Memory B cell (primary cell): Measurements from ENCODE around the gene CLTB.
"Not testable (repeated sequence)": the region's sequence is repeated elsewhere in the genome, so short reads cannot be mapped to it uniquely, and the experiment has no call there.

Experiments used
- ATAC-seq: fragments of 150-1000 bp; cut with Tn5 transposase; 2 replicates; pipeline ENCODE4 v1.10.0; 2021; ENCODE audit warnings: low read depth, mild to moderate bottlenecking, moderate library complexity
- DNase-seq, 2 donors: peaks; one replicate each; pipeline ENCODE4 v3.0.0; 2022; ENCODE audit warnings: low spot score in 2 of 2
- H3K27ac Mint-ChIP-seq: one replicate; pipeline ENCODE4 v1.8.0; 2022; ENCODE audit warnings: mild to moderate bottlenecking, moderate library complexity, mixed read lengths
- H3K27me3 Mint-ChIP-seq: one replicate; pipeline ENCODE4 v1.8.0; 2022; ENCODE audit warnings: mixed read lengths
- H3K36me3 Mint-ChIP-seq: one replicate; pipeline ENCODE4 v1.8.0; 2022; ENCODE audit warnings: mild to moderate bottlenecking, mixed read lengths
- H3K4me1 Mint-ChIP-seq: one replicate; pipeline ENCODE4 v1.8.0; 2022; ENCODE audit warnings: mixed read lengths
- H3K4me3 Mint-ChIP-seq: one replicate; pipeline ENCODE4 v1.8.0; 2022; ENCODE audit warnings: mild to moderate bottlenecking, moderate library complexity, mixed read lengths
- H3K9me3 Mint-ChIP-seq: one replicate; pipeline ENCODE4 v1.8.0; 2022; ENCODE audit warnings: mixed read lengths

Gene CLTB, protein sequence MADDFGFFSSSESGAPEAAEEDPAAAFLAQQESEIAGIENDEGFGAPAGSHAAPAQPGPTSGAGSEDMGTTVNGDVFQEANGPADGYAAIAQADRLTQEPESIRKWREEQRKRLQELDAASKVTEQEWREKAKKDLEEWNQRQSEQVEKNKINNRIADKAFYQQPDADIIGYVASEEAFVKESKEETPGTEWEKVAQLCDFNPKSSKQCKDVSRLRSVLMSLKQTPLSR

DNA sequence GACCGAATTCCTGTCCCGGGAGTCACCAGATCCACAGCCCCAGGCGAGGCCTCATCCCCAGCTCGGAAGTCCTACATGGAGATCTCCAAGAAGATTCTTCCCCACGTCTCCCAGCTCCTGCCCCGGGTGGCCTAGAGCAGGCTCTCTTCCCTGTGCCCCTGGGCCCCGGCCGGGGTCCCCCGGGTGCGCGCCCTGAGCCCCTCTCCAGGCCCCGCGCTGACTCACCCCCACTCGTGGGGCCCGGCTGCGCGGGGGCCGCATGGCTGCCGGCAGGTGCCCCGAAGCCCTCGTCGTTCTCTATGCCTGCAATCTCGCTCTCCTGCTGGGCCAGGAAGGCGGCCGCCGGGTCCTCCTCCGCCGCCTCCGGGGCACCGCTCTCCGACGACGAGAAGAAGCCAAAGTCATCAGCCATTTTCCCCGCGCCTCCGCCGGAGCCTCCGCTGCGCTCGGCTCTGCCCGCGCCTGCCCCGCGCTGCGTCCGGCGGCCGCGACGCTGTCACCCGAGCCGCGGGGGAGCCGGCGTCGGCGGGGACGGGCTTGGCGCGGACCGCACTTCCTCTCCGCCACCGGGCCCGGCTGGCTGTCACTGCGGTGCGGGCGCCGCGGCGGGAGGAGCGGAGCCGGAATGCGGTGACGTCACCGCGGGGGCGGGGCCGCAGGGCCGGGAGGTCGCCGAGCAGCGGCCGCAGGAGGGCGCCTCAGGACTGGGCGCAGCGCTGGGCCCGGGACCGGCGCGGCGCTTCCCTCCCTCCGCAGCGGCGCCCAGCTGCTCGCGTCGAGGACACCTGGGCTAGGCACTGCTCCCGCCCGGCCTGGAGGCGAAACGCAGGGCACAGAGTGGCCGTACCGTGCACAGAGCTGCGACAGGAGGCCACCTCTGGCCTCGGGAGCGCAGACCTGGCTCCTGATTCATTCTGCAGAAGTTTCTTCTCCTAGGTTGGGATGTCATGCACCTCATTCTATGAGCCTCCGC lies at the start of gene CLTB:
TSS of gene CLTB (minus strand) at position 588 of the 973 bp plus-strand sequence. CDS start at position 412, 176 bp downstream.
- ATAC-seq (peak; percentile 94), DNase-seq (peak; percentile 77 to 79)
- H3K4me1 Mint-ChIP-seq, result peaks cover 20% of the 10 kb centered on the region
- H3K27ac Mint-ChIP-seq, result peak within 1 kb of the TSS; percentile 35
- no peaks in the 10 kb centered on the region for H3K36me3 Mint-ChIP-seq
- peak within 1 kb of the TSS; percentile 84 for H3K4me3 Mint-ChIP-seq
- H3K9me3 Mint-ChIP-seq, result no peaks in the 10 kb centered on the region
- no peaks in the 10 kb centered on the region for H3K27me3 Mint-ChIP-seq

DNA sequence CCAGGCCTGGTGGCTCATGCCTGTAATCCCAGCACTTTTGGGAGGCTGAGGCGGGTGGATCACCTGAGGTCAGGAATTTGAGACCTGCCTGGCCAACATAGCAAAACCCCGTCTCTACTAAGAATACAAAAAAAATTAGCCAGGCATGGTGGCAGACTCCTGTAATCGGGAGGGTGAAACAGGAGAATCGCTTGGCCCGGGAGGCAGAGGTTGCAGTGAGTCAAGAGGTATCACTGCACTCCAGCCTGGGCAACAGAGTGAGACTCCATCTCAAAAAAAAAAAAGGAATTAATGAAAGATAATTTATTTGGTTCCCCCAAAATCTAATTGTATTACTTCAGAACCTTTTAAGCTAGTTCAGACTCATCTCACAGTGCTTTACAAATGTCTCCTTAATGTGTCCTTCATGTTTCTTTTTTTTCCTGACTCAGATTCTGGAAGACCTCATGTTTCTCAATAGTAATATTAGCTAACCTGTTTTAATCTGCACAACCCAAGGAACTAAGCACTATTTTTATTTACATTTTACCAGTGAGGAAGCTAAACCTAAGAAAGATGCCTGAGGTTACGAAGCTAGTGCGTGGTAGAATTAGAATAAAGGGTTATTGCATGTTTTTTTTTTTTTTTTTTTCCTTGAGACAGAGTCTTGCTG lies 46.9 kb upstream of the CLTB start:
- DNase-seq (no peak), ATAC-seq (no peak)
- Mint-ChIP-seq H3K4me1 (peaks cover 18% of the 10 kb centered on the region), H3K27ac (no peak overlapping the region), H3K4me3 (no peak overlapping the region), H3K27me3 (no peaks in the 10 kb centered on the region), H3K9me3 (peaks cover 1% of the 10 kb centered on the region), H3K36me3 (peaks cover 17% of the 10 kb centered on the region)

DNA sequence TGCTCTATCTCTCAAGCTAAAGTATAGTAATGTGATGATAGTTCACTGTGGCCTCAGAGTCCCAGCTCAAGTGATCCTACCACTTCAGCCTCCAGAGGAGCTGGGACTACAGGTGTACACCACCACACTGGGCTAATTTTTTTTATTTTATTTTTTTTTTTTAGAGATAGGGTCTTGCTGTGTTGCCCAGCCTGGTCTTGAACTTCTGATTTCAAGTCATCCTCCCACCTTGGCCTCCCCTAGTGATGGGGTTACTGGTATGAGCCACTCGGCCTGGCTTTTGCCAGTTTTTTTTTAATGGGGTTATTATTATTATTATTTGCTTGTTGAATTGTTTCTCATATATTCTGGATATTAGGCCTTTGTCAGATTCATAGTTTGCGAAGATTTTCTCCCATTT lies 45.0 kb upstream of the CLTB start:
- DNase-seq (no peak), ATAC-seq (no peak)
- Mint-ChIP-seq H3K27me3 (no peaks in the 10 kb centered on the region), H3K36me3 (peaks cover 13% of the 10 kb centered on the region), H3K9me3 (peaks cover 1% of the 10 kb centered on the region), H3K4me3 (no peak overlapping the region), H3K4me1 (peaks cover 15% of the 10 kb centered on the region), H3K27ac (no peak overlapping the region)

DNA sequence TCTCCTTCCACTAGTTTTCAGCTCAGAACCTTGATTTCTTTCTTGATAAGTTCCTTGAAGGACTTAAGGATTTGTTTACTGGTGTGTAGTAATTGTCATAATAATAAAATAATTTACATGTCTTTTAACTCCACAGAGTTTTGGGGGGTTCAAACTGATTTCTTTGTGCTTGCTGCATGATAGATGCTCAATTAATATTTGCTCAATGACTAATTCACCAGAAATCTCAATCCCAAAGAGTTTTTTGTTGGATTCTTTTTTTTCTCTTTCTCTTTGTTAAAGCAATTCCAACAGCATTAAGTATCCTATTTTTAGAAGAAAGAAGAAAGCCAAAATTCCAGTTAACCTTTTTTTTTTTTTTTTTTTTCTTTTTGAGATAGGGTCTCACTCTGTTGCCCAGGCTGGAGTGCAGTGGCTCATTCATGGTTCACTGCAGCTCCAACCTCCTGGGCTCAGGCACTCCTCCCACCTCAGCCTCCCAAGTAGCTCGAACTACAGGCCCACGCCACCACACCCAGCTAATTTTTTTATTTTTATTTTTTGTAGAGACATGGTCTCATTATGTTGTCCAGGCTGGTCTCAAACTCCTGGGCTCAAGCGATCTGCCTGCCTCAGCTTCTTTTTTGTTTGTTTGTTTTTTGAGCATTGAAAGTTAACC lies 42.7 kb upstream of the CLTB start:
- Mint-ChIP-seq H3K27ac (peak overlapping the region; percentile 12), H3K4me1 (peaks cover 18% of the 10 kb centered on the region), H3K36me3 (peaks cover 15% of the 10 kb centered on the region), H3K27me3 (no peaks in the 10 kb centered on the region), H3K9me3 (peaks cover 1% of the 10 kb centered on the region), H3K4me3 (no peak overlapping the region)
- DNase-seq, result no peak
- no peak for ATAC-seq

- no peak for ATAC-seq
- Mint-ChIP-seq H3K4me1 (peaks cover 20% of the 10 kb centered on the region), H3K4me3 (no peak overlapping the region), H3K36me3 (peaks cover 17% of the 10 kb centered on the region), H3K27ac (no peak overlapping the region), H3K27me3 (no peaks in the 10 kb centered on the region), H3K9me3 (no peaks in the 10 kb centered on the region)
- no peak for DNase-seq
These were observed 38.5 kb upstream of the CLTB start for GRCh38 chr5:176454724-176455394.

DNA sequence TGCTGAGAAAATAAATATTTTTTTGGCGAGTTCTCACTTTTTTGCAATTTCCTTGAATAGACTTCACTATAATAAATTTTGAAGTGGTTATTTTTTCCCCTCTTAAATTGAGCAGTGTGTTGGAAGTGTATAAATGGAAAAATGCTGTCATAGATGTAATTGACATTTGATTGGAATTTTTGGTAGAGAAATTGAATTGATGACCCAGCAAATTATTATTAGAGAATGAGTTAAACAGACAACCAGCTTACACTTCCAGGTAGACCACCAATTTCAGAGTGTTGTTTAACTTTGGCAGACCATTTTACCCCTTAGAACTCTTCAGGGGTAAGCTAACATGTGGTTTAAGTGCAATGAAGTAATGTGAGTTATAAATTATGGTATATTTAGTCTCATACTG lies 33.7 kb upstream of the CLTB start:
- H3K4me3 Mint-ChIP-seq, result no peak overlapping the region
- DNase-seq (no peak), ATAC-seq (no peak)
- peaks cover 19% of the 10 kb centered on the region for H3K4me1 Mint-ChIP-seq
- no peaks in the 10 kb centered on the region for H3K27me3 Mint-ChIP-seq
- H3K27ac Mint-ChIP-seq, result no peak overlapping the region
- H3K9me3 Mint-ChIP-seq, result no peaks in the 10 kb centered on the region
- peaks cover 9% of the 10 kb centered on the region for H3K36me3 Mint-ChIP-seq

DNA sequence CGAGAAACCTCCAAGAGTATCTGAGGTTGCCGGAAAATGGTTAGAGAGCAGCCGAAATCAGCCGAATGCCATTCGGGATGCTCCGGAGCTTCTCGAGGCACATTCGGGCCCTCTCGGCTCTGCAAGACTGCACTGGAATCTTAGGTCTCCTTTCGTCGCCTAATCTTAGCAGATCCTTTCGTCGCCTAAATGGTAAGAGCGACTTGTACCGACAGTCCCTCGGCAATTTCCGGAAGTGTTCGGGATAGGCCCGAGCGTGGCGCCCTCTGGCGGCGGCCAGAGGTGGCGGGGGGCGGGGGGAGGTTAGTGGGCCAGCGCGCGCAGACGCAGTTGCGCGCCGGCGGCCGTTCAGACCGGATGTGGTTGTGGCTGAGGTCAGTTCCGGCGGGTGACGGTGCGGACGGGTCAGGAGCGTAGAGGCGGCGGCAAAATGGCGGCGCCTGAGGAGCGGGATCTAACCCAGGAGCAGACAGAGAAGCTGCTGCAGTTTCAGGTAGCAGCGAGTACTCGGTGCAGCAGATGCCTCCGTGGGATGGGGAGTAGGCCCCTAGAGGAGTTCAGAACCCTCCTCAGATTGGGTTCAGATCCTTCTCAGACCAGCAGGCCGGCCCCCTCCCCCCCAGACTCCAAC lies 31.8 kb upstream of the CLTB start, which contains the start of gene FAF2:
TSS of gene FAF2 (plus strand) at position 408 of the 631 bp plus-strand sequence. CDS start at position 431, 23 bp downstream.
- H3K36me3 Mint-ChIP-seq, result peaks cover 6% of the 10 kb centered on the region
- ATAC-seq (peak; percentile 89), DNase-seq (peak; percentile 100)
- H3K27ac Mint-ChIP-seq, result peak within 1 kb of the TSS; percentile 98
- H3K4me3 Mint-ChIP-seq, result peak within 1 kb of the TSS; percentile 88
- H3K9me3 Mint-ChIP-seq, result no peaks in the 10 kb centered on the region
- H3K4me1 Mint-ChIP-seq, result peaks cover 16% of the 10 kb centered on the region
- H3K27me3 Mint-ChIP-seq, result peaks cover under 1% of the 10 kb centered on the region

GRCh38 chr5:176447591-176447977 lies 31.2 kb upstream of the CLTB start:
- peak overlapping the region; percentile 88 for H3K4me3 Mint-ChIP-seq
- peaks cover 4% of the 10 kb centered on the region for H3K27me3 Mint-ChIP-seq
- H3K9me3 Mint-ChIP-seq, result no peaks in the 10 kb centered on the region
- H3K36me3 Mint-ChIP-seq, result peaks cover 6% of the 10 kb centered on the region
- H3K4me1 Mint-ChIP-seq, result peaks cover 16% of the 10 kb centered on the region
- ATAC-seq (no peak), DNase-seq (peak in 1 of 2 donors; percentile 14)
- H3K27ac Mint-ChIP-seq, result peak overlapping the region; percentile 98

- no peak for DNase-seq
- no peak for ATAC-seq
These were observed 30.7 kb upstream of the CLTB start for GRCh38 chr5:176446884-176447590.

DNA sequence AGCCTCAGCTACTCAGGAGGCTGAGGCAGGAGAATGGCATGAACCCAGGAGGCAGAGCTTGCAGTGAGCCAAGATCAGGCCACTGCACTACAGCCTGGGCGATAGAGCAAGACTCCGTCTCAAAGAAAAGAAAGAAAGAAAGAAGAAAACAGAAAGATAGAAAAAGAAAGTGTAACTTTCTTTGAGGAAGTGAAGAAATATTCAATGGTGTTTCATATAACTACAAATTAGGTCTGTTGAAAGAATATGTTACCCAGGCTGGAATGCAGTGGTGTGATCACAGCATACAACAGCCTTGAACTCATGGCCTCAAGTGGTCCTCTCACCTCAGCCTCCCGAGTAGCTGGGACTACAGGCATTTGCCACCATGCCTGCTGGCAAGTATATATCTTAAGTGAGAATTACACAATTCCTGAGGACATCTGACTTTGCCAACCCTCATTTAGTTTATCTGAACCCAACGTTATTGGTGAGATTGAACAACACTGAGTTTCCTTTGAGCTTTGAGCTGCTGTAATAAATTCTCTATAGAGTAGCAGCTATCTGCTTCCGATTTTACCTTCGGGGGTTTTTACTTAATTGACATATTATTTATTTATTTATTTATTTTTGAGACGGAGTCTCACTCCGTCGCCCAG lies 29.8 kb upstream of the CLTB start:
- peaks cover 14% of the 10 kb centered on the region for H3K4me1 Mint-ChIP-seq
- no peak for DNase-seq
- peaks cover 6% of the 10 kb centered on the region for H3K27me3 Mint-ChIP-seq
- H3K4me3 Mint-ChIP-seq, result peak overlapping the region; percentile 24
- no peaks in the 10 kb centered on the region for H3K9me3 Mint-ChIP-seq
- peaks cover 3% of the 10 kb centered on the region for H3K36me3 Mint-ChIP-seq
- no peak overlapping the region for H3K27ac Mint-ChIP-seq
- no peak for ATAC-seq

More at GRCh38 chr5:176446884-176447590, 30.7 kb upstream of the CLTB start:
- Mint-ChIP-seq H3K27me3 (peaks cover 4% of the 10 kb centered on the region), H3K27ac (peak overlapping the region; percentile 98), H3K4me1 (peaks cover 14% of the 10 kb centered on the region), H3K36me3 (peaks cover 3% of the 10 kb centered on the region), H3K9me3 (no peaks in the 10 kb centered on the region), H3K4me3 (peak overlapping the region; percentile 88)

DNA sequence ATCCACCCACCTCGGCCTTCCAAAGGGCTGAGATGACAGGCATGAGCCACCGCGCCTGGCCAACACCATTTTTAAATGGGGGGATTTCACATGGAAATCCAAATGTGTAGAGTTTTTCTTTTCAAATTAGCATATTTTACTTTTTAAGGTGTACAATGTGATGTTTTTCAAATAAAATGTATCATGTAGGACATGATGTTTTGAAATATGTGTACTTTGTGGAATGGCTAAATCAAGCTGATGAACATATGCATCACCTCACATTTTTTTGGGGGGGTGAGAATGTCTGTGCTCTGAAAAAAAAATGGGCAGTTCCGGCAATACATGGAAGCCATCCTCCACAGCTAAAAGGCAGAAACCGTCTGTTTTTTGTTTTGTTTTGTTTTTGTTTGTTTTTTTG lies 28.4 kb upstream of the CLTB start:
- Mint-ChIP-seq H3K9me3 (no peaks in the 10 kb centered on the region), H3K27ac (no peak overlapping the region), H3K4me3 (no peak overlapping the region), H3K36me3 (no peaks in the 10 kb centered on the region), H3K27me3 (peaks cover 10% of the 10 kb centered on the region), H3K4me1 (peaks cover 10% of the 10 kb centered on the region)
- DNase-seq, result no peak
- no peak for ATAC-seq

DNA sequence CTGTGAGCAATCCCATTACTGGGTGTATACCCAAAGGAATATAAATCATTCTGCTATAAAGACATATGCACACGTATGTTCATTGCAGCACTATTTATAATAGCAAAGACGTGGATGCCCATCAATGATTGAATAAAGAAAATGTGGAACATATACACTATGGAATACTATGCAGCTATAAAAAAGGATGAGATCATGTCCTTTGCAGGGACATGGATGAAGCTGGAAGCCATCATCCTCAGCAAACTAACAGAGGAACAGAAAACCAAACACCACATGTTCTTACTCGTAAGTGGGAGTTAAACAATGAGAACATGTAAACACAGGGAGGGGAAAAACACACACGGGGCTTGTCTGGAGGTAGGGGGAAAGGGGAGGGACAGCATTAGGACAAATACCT lies 26.6 kb upstream of the CLTB start:
- ATAC-seq, H3K36me3 Mint-ChIP-seq: not testable (repeated sequence)

More for the DNA sequence above, 26.6 kb upstream of the CLTB start:
- H3K27me3 Mint-ChIP-seq, result peaks cover 10% of the 10 kb centered on the region
- H3K27ac Mint-ChIP-seq, H3K4me1 Mint-ChIP-seq, H3K4me3 Mint-ChIP-seq, H3K9me3 Mint-ChIP-seq, DNase-seq: not testable (repeated sequence)
